Measurements from ENCODE around the gene SERPINE1. TPM values are rescaled to one million over a fixed set of nuclear protein-coding genes. Genes with fewer than 3 reads are reported as not detected.

Gene SERPINE1
- total and polyA plus RNA-seq, 4 donors = 12.4 to 436 (median 37.0) TPM

GRCh38 chr7:101166909-101167644 is 40.2 kb downstream of the SERPINE1 start:
- H3K27me3 ChIP-seq (ENCODE audit: control insufficient read depth in 3 of 3, insufficient read depth in 3 of 3, low read length in 2 of 3) = peaks cover 16 to 73% (median 64%) of the 10 kb centered on the region in 3 donors
- TF ChIP-seq, protein P1, sequence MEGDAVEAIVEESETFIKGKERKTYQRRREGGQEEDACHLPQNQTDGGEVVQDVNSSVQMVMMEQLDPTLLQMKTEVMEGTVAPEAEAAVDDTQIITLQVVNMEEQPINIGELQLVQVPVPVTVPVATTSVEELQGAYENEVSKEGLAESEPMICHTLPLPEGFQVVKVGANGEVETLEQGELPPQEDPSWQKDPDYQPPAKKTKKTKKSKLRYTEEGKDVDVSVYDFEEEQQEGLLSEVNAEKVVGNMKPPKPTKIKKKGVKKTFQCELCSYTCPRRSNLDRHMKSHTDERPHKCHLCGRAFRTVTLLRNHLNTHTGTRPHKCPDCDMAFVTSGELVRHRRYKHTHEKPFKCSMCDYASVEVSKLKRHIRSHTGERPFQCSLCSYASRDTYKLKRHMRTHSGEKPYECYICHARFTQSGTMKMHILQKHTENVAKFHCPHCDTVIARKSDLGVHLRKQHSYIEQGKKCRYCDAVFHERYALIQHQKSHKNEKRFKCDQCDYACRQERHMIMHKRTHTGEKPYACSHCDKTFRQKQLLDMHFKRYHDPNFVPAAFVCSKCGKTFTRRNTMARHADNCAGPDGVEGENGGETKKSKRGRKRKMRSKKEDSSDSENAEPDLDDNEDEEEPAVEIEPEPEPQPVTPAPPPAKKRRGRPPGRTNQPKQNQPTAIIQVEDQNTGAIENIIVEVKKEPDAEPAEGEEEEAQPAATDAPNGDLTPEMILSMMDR (IDR thresholded peaks at IDR 0.05; ENCODE audit: control extremely low read depth, extremely low read depth) = no peak

DNA sequence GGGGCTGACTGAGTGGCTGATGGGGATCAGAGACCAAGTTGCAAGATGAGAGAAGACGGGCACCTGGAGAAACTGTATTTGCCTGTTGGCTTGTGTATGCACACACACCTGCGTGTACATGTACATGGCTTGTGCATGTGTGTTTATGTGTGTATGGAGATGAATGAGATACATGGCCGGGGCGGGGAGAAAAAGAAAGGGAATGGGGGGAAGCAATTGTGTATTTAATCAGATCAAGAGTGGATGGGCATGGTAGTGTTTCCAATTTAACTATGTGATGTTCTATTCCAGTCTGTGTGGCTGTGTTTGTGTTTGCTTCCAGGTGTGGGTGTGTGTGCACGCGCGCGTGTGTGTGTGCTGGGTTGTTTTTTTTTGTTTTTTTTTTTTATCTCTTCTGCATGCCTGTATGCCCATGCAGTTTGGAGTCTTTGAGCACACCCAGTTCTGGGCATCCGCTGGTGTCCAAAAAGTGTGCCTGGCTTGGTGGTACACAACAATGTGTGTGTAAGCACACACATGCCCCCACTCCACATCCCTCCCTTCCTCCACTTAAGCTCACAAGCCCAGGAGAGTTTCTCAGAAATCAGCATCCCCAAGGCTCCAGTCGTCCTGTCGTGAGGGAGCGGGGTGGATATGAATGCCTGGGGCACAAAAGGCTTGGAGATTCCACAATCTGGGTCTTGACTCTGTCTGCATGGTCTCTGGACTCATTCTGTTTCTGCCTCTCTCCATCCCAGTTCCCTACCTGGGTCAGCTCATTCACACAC is 40.9 kb downstream of the SERPINE1 start:
- no peak for ATAC-seq (ENCODE audit: insufficient read depth, low FRiP score)
- H3K27me3 ChIP-seq (ENCODE audit: control insufficient read depth in 3 of 3, insufficient read depth in 3 of 3, low read length in 2 of 3) = peaks cover 19 to 77% (median 67%) of the 10 kb centered on the region in 3 donors
- H3K36me3 ChIP-seq (ENCODE audit: control insufficient read depth in 4 of 4, insufficient read depth in 4 of 4, low read length in 4 of 4) = no peaks in the 10 kb centered on the region
- no peak overlapping the region for H3K27ac ChIP-seq (ENCODE audit: low read depth in 1 of 2, low read length in 1 of 2)
- DNase-seq = no peak
- TF ChIP-seq, protein P1 (IDR thresholded peaks at IDR 0.05; ENCODE audit: control extremely low read depth, extremely low read depth) = no peak
- H3K4me3 ChIP-seq = no peak overlapping the region
- H3K4me1 ChIP-seq (ENCODE audit: control insufficient read depth in 5 of 5, insufficient read depth in 5 of 5, low read length in 5 of 5) = peaks cover 0 to 38% (median 7%) of the 10 kb centered on the region in 5 donors
- peaks cover 0 to 11% (median 0%) of the 10 kb centered on the region in 4 donors for H3K9me3 ChIP-seq (ENCODE audit: control insufficient read depth in 4 of 4, insufficient read depth in 3 of 4, low read length in 3 of 4)
- WGBS, 2 donors = 6 to 7% methylated on average over 12 of the region's 12 CpGs
- no peak overlapping the region for H3K9ac ChIP-seq (ENCODE audit: insufficient read depth in 1 of 2, low read length in 2 of 2)

More at GRCh38 chr7:101166909-101167644, 40.2 kb downstream of the SERPINE1 start:
- Histone ChIP-seq H3K4me1 (ENCODE audit: control insufficient read depth in 5 of 5, insufficient read depth in 5 of 5, low read length in 5 of 5) (peaks cover 0 to 39% (median 8%) of the 10 kb centered on the region in 5 donors), H3K36me3 (ENCODE audit: control insufficient read depth in 4 of 4, insufficient read depth in 4 of 4, low read length in 4 of 4) (no peaks in the 10 kb centered on the region), H3K4me3 (no peak overlapping the region), H3K9me3 (ENCODE audit: control insufficient read depth in 4 of 4, insufficient read depth in 3 of 4, low read length in 3 of 4) (peaks cover 0 to 8% (median 0%) of the 10 kb centered on the region in 4 donors), H3K9ac (ENCODE audit: insufficient read depth in 1 of 2, low read length in 2 of 2) (no peak overlapping the region), H3K27ac (ENCODE audit: low read depth in 1 of 2, low read length in 1 of 2) (no peak overlapping the region)
- DNase-seq (no peak), ATAC-seq (ENCODE audit: insufficient read depth, low FRiP score) (no peak)
- 2 to 3% methylated on average over 14 to 19 of the region's 19 CpGs for WGBS, 2 donors

DNA sequence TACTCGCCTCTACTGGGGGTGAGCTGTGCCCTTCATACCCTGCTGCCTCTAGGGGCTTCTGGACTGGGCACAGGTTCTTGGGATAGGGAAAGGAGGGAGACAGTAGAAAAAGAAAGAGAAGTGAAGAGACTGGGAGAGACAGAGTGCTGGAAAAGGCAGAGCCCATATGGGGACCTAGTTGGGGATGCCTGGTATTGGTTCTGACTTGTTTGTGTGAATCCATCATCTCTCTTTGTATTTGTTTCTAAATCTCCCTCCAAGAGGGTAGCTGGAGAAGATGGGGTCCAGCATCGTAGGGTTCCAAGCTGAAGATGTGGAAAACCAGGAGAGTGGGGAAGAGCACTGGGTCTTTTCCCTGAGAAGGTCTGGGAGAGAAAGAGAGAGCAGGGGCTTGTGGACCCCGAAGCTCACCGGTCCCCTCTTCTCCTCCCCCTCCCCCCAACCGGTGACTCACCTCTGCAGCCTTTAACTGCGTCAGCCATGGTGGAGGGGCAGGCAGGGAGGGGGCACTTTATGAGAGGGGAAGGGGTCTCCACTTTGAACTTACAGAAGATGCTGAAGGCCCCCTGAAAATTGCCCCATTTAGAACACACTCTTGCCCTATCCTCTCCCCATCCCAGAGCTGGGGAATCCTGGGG is 41.6 kb downstream of the SERPINE1 start:
- DNase-seq = no peak
- TF ChIP-seq, protein P1 (IDR thresholded peaks at IDR 0.05; ENCODE audit: control extremely low read depth, extremely low read depth) = no peak
- Histone ChIP-seq H3K4me1 (ENCODE audit: control insufficient read depth in 5 of 5, insufficient read depth in 5 of 5, low read length in 5 of 5) (peaks cover 0 to 36% (median 7%) of the 10 kb centered on the region in 5 donors), H3K4me3 (no peak overlapping the region), H3K9me3 (ENCODE audit: control insufficient read depth in 4 of 4, insufficient read depth in 3 of 4, low read length in 3 of 4) (peaks cover 0 to 11% (median 0%) of the 10 kb centered on the region in 4 donors), H3K27ac (ENCODE audit: low read depth in 1 of 2, low read length in 1 of 2) (no peak overlapping the region), H3K9ac (ENCODE audit: insufficient read depth in 1 of 2, low read length in 2 of 2) (no peak overlapping the region), H3K36me3 (ENCODE audit: control insufficient read depth in 4 of 4, insufficient read depth in 4 of 4, low read length in 4 of 4) (no peaks in the 10 kb centered on the region), H3K27me3 (ENCODE audit: control insufficient read depth in 3 of 3, insufficient read depth in 3 of 3, low read length in 2 of 3) (peaks cover 19 to 84% (median 73%) of the 10 kb centered on the region in 3 donors)
- ATAC-seq (ENCODE audit: insufficient read depth, low FRiP score) = no peak
- WGBS, 2 donors = 4 to 8% methylated on average over 5 to 6 of the region's 6 CpGs

Data from lung (tissue), 12 donors.